Fibroblast of peridontal ligament (primary cell): ENCODE results near the gene UXT.
"Not testable (repeated sequence)": the region's sequence is repeated elsewhere in the genome, so short reads cannot be mapped to it uniquely, and the experiment has no call there.

ENCODE experiments used
- DNase-seq: peaks from one replicate; pipeline ENCODE4 v3.0.0-alpha.2; 2010; ENCODE audit errors: extremely low read depth

Gene UXT

DNA sequence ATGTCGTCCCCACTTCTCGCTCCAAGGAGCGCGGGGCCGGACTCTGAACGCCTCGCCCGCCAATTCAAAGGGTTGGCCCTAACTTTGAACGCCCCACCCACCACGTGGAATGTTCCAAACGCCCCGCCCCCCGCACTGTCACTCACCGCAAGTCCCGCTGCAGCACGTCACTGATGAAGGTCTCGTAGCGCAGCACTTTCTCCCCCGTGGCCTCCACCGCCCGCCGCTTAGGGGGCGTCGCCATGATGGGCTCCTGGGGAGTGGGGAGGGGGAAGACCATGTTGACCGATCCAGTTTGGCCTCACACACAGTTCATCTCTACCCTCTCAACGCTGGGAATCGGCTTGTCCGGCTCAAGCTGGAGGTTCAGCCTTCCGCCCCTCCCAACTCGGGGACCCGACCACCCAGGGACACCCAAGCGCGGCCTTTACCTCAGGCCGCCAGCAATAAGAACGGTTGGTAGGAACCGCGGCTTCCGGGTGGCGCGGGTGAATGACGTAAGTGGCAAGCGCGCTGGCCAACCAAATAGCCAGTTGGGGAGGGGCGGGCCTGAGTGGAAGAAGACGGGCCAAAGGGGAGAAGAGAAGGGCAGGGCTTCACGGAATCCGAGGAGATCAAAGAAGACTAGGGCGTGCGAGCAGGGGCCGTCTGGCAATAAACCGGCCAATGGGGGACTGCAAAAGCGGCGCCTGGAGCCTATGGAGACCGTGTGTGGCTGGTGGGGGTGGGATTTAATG is at the start of gene UXT:
TSS of gene UXT (minus strand) at position 497 of the 737 bp plus-strand sequence. CDS start at position 244, 253 bp downstream.
- peak; percentile 95 for DNase-seq

- DNase-seq, result peak; percentile 76
Observed at GRCh38 chrX:47707031-47707780, 48.2 kb upstream of the UXT start.

- DNase-seq, result peak; percentile 85
Observed at GRCh38 chrX:47706575-47706974, 47.6 kb upstream of the UXT start.

GRCh38 chrX:47704736-47705135 is 45.8 kb upstream of the UXT start:
- DNase-seq, result no peak

DNA sequence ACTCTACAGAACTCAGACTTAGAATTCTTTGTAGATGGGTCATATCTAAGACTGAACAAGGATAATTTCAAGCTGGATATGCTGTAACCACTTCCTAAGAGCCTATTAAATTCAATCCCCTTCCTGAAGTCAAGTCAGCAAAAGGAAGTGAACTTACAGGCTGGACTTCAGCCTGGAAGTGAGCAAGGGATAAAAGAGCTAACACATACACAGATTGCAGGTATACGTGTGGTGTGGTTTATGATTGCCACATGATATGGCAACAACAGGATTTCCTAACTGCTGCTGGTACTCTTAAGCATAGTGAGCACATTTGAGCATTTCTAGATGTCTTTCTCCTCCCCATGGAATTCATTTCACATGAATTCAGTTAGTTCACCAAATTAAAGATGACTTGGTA is 38.2 kb upstream of the UXT start:
- DNase-seq, result peak; percentile 10

GRCh38 chrX:47690175-47690574 is 31.2 kb upstream of the UXT start:
- DNase-seq, result peak; percentile 2

DNA sequence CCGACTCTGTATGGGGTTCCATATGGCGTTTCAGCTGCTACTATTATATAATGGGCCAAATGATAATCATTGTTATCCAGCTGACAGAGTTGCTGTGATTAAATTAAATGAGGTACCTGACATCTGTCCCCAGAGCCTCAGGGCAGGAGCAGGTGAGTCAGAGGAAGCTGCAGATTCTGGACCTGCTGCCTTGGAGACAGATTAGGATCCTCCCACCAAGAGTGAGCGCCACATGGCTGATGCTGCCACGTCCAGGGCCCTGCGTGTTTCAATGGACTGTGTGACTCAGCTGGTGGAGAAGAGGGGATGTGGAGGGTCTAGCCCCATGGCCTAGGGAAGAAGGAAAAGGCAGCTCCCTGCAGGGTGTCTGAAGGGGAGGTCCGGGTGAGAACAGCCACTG is 28.3 kb upstream of the UXT start:
- no peak for DNase-seq

DNA sequence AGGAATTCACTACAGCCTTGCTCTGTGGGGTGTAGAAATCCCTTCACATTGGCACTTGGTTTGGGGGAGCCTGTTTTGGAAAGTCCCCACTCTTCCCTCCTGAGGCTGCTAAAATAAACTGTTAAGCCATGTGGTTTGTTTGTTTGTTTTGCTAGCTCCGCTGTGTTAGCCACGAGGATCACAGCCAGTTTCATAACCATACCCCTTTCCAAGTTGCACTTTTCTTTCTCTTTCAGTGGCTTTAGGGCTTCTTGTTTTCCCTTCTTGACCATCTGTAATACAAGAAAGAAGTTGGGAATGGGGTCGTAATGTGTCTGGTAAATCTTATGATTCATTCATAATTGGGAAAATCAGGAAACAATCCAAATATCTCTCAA is 24.8 kb upstream of the UXT start:
- DNase-seq, result peak; percentile 35

DNA sequence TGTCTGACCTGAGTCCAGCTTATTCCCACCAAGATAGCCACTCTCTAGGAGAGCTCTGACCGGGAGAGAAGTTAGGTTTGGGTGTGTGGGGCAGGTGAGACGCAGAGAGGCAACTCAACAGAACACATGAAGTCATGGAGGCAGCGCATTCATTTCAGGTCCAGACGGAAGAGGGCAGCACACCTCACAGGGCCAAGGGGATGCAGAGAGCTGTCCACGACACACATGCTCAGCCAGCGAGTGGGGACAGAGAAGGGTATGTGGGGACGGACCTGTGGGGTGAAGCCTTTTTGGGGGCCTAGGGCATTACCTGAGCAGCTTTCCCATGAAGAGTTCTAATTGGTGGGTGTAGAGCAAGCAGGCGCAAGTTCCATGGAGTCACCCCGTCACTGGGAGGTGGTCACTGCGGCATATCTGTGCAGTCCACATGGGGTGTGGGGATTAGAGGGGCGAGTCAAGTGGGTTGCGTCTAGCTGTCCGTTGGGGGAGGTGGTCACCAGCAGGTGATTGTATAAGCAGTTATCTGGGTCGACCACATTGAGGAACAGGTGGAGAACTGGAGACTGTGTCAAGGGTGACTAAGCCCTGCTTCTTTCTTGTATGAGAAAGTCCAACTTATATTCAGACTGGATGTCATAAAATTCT is 24.3 kb upstream of the UXT start:
- DNase-seq, result no peak

DNA sequence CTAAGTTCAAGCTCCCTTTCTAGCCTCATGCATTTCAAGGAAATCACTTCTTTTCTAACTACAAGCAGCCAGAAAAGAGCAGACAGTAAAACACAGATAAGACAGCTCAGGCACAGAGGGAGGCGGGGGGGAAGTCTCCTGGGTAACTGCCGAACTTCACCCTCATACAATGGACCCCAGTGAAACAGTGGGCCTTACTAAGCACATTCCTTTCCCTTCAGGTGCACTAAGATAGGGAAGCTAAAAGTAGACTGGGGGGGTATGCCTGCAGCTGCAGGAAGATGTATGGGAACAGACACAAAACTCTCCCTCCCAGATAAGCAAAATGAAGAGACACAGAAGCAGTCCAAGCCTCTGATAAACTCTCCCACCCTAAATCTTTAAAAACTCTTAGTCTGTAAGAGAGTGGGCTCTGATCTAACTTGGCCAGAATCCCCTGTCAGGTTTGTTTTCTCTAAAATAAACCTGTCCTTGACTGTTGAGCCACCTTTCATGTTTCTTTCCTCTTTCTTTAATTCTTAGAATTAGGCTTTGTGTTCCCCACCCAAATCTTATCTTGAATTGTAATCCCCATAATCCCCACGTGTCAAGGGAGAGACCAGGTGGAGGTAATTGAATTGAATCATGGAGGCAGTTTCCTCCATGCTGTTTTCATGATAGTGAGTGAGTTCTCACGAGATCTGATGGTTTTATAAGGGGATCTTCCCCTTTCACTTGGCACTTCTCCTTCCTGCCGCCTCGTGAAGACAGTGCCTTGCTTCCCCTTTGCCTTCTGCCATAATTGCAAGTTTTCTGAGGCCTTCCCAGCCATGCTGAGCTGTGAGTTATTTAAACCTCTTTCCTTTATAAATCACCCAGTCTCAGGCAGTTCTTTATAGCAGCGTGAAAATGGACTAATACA is 17.2 kb upstream of the UXT start:
- DNase-seq, result not testable (repeated sequence)

DNA sequence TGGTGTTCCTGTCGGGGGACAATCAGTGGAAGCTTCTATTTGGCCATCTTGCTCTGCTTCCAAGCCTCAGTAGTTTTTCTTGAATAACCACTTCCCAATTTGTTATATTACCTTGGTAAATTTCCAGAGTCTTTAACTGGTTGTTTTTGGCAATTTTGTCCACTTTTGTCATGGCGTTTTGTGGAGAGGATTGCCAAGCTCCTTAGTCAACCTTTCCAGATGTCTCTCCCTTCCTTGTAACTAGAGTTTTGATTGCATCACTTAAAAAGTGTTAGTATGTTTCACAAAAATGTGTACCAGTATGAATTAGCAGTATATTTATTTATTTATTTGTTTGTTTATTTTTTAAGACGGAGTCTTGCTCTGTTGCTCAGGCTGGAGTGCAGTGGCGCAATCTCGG is 15.8 kb upstream of the UXT start:
- DNase-seq, result no peak

GRCh38 chrX:47665797-47666196 is 6.8 kb upstream of the UXT start:
- not testable (repeated sequence) for DNase-seq

GRCh38 chrX:47664737-47665136 is 5.8 kb upstream of the UXT start:
- DNase-seq, result no peak

- DNase-seq, result peak; percentile 86
Observed at GRCh38 chrX:47662144-47662657, 3.2 kb upstream of the UXT start.

DNA sequence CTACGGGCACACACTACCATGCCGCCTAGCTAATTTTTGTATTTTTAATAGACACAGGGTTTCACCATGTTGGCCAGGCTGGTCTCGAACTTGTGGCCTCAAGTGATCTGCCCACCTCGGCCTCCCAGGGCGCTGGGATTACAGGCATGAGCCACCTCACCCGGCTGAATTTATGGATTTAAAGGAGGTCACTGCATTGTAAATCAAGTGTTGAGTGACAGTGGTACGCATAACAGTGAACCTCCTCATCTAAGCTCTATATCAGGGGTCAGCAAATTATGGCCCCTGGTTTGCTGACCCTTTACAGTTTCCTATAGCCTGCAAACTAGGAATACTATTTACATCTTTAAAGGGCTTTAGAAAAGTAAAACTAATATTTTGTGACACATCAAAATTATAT is 2.6 kb upstream of the UXT start:
- no peak for DNase-seq

- DNase-seq, result no peak
Observed at GRCh38 chrX:47659421-47659726, 394 bp upstream of the UXT start.

DNA sequence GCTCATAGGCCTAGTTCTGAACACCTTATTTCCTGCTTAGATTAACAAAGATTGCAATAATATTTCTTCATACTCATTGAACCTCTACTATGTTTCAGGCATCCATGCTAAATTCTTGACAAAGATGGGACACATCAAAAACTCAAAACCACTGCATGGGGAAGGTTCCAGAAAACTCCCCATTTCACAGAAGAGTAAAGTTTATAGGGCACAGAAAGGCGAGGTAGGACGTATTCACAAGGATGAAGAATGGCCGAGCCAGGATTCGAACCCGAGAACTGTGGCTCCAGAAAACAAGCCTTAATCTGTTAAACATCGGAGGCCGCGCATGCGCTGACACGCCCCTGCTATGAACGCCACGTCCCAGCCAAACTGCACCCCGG is 688 bp downstream of the UXT start:
- DNase-seq, result no peak

DNA sequence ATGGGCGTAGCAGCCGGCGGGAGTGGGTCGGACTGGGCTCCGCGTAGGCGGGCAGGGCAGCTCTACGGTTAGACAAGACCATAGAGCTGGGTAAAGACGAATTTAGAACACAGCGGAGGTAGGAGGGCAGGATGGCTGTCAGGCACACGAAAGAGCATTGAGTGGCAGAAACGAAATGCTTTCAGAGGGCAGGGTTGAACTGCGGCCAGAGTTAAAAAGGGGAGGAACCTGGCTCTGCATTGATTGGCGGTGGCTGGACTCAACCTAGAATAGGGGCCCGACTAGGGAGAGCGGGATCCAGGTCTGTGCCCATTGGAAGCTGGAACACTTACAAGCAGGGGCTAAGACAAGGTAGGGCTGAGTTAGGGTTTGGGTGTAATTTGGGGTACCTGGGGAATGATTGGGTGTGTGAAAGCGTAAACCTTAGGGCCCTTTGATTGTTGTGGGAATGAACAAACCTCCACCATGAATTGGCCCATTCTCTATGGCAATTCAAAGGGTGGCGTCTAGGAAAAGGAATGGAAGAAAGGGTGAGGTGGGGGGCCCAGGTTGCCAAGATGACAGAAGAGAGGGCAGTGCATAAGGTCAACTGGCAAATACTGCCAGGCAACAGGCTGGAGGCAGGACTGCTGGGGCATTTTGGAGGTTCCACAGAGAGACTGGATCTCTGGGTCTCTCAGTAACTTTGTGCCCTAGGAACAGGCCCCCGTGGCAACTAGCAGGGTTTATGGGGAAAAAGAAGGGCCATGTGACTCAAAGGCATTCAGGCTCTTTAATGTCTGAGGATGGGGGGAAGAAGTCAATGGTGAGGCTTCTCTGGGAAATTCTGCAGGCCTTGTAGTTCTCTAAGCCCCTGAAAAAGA is 7.7 kb downstream of the UXT start:
- no peak for DNase-seq

DNA sequence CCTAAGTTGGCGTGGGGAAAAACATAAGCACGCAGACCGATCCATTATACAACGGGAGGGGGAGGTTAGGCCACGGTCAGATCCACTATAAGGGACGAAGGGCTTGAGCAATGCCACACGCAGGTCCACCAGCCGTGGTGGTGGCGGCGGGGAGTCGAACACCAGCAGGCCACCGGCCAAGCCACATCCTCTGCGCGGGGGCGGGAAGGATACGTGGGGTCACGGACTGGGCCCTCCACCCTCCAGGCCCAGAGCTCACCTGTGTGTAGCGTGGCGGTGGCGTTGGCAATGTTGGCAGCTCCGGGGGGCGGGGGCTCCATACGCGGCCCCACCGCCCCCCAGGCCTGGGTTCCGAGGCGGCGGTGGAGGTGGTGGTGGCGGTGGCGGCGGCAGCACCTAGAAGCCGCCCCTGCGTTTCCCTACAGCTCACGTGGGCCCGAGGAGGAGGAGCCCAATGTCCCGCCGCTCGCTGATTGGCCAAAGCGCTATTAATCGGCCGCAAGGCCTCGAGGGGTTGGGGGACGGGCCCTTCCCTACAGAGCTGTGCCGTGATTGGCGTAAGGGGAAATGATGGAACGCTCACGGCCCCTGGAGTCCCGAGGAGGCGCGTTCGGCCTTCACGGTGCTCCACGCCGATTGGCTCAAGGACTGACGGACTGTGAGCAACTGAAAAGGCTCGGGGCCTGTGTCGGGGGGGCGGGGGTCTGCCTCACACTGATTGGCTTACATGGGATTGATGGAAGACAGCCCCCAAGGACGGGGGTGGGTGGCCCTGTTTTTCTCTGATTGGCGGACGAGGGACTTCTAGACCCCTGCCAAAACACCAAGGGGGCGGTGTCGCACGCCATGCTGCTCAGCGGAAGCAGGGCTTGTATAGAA is 8.6 kb downstream of the UXT start, which contains the start of gene ELK1:
TSS of gene ELK1 (minus strand) at position 400 of the 879 bp plus-strand sequence. CDS start 9,122 bp downstream, outside the sequence.
- peak; percentile 97 for DNase-seq

DNA sequence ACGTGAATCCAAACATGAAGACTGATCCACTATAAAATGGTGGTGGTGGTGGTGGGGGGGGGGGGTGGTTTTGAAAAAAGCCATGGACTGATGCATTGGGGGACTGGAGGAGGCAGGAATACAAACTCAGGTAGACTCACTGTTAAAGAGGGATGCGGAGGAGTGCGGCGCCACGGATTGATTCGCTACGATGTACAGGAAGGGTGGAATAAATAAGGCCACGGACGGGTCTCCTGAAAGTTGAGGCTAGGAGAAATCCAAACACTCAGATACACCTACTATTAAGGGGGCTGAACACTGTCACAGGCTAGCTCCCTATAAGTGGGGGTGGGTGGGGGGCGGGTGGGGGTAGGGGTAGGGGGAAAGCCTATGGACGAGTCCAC is 9.2 kb downstream of the UXT start:
- DNase-seq, result no peak
